ENCODE results near the gene HIPK1.
"Not testable (repeated sequence)": the region's sequence is repeated elsewhere in the genome, so short reads cannot be mapped to it uniquely, and the experiment has no call there.

The HIPK1 gene

GRCh38 chr1:114011796-114012195 is 82.7 kb downstream of the HIPK1 start:
- no peak for DNase-seq (ENCODE audit: low spot score)

- no peak for DNase-seq (ENCODE audit: low spot score)
Measured at GRCh38 chr1:114015075-114015474, 86.0 kb downstream of the HIPK1 start.

DNA sequence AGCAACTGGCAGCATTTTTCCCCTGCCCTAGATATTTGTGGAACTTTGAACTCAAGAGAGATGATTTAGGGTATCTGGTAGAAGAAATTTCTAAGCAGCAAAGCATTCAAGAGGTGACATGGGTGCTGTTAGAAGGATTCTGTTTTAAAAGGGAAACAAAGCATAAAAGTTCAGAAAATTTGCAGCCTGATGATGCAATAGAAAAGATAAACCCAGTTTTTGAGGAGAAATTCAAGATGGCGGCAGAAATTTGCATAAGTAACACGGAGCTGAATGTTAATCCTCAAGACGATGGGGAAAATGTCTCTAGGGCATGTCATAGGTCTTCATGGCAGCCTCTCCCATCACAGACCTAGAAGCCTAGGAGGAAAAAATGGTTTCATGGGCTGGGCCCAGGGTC is 90.6 kb downstream of the HIPK1 start:
- not testable (repeated sequence) for DNase-seq (ENCODE audit: low spot score)

GRCh38 chr1:114021665-114022099 is 92.6 kb downstream of the HIPK1 start:
- DNase-seq (ENCODE audit: low spot score), result no peak

GRCh38 chr1:114022877-114023276 is 93.8 kb downstream of the HIPK1 start:
- no peak for DNase-seq (ENCODE audit: low spot score)

- no peak for DNase-seq (ENCODE audit: low spot score)
Measured at GRCh38 chr1:114023377-114023776, 94.3 kb downstream of the HIPK1 start.

DNA sequence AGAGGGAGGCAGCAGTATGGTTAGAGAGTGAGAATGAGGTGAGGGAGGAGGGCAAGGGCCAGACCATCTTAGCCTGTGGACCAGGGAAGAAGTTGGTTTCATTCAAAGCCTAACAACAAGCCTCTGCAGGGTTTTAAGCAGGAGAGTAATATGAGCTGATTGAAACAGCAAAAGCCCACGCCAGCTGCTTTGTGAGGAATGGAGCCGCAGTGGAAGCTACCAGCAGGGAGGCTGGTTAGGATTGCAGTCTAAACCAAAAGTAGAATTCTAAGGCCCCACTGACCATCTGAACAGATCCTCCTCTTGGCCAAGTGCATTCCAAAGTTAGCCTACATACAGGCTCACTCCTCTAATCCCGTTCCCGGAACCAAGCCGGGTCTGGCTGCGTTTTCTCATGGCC is 94.9 kb downstream of the HIPK1 start:
- no peak for DNase-seq (ENCODE audit: low spot score)

DNA sequence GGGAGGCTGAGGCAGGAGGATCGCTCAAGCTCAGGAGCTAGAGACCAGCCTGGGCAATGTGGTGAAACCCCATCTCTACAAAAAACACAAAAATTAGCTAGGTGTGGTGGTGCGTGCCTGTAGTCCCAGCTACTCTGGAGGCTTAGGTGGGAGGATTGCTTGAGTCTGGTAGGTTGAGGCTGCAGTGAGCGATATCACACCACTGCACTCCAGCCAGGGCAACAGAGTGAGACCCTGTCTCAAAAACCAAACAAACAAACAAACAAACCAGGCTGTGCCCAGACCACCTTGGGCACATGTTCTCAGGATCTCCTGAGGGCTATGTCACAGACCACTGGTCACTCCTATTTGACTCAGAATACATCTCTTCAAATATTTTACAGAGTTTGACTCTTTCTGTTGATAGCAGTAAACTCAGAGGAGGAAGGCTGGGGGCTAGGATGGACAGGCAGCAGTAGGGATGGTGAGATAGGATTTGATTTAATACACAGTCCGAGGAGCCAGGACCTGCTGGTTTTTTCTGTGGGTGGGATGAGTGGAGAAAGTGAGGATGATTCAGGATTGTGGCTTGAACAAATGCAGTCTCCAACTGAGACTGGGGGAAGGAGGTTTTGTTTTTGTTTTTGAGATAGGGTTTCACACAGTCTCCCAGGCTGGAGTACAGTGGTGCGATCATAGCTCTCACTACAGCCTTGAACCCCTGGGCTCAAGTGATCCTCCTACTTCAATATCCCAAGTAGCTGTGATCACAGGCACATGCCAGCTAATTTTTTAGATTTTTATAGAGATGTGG is 96.7 kb downstream of the HIPK1 start:
- DNase-seq (ENCODE audit: low spot score), result no peak

GRCh38 chr1:114026797-114027196 is 97.7 kb downstream of the HIPK1 start:
- DNase-seq (ENCODE audit: low spot score), result no peak

Measured in hematopoietic multipotent progenitor cell treated with erythropoietin and hydrocortisone succinate and interleukin-3 and kit ligand, for 15 days (in vitro differentiated cells).